ENCODE data around the gene VCX3A.

VCX3A gene

DNA sequence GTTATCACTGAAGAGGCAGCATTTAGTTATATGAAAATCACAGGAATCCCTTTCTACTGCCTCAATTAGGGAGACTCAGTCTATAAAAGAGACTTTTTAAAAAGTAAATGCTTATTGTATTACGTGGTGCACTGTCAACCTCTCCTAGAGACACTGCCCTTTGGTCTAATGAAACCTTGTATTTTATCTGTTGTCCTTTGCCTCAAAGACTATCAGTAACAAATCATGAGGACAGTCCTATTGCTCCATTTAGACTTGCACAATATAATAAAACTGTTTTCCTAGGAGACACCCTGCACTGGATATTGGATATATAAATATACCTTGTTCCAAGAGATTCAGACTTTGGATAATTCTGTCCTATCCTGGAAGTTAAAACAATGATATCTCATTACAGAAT lies 34.2 kb downstream of the VCX3A start:
- Histone ChIP-seq H3K27ac (ENCODE audit: low read depth, low read length) (no peak overlapping the region), H3K4me1 (ENCODE audit: control insufficient read depth, insufficient read depth, low read length) (peaks cover 1% of the 10 kb centered on the region; the same call in 1 of the 2 replicates), H3K36me3 (ENCODE audit: control insufficient read depth, insufficient read depth, low read length) (no peaks in the 10 kb centered on the region), H3K9me3 (ENCODE audit: control insufficient read depth, insufficient read depth, low read length) (0 out of 2 replicates have a peak, but pooled peaks cover 4% of the 10 kb centered on the region), H3K27me3 (ENCODE audit: control insufficient read depth, insufficient read depth, low read length) (no peaks in the 10 kb centered on the region), H3K4me3 (ENCODE audit: low read depth, low read length) (no peak overlapping the region), H3K9ac (ENCODE audit: low read depth, low read length) (no peak overlapping the region)

DNA sequence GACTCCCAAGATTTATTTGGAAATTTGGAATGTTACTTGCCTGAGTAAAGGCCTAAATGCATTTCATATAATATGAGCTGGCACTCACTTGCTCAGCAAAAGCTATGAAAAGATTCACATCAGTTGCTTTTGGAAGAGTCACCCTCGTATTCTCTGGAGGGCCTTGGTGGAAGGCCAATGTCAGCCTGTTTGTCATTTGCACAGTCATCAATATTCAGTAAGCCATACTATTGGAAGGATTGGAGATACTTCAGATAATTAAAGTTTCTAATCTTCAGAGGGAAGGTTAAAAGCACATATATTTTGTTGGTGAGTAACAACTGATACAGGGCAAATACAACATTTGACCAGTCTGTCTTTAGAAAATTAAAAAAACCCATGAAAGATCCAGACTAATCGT lies 36.6 kb downstream of the VCX3A start:
- Histone ChIP-seq H3K27me3 (ENCODE audit: control insufficient read depth, insufficient read depth, low read length) (no peaks in the 10 kb centered on the region), H3K9ac (ENCODE audit: low read depth, low read length) (no peak overlapping the region), H3K9me3 (ENCODE audit: control insufficient read depth, insufficient read depth, low read length) (peaks cover 4% of the 10 kb centered on the region; the same call in 1 of the 2 replicates)

More for the DNA sequence above, 36.6 kb downstream of the VCX3A start:
- Histone ChIP-seq H3K4me1 (ENCODE audit: control insufficient read depth, insufficient read depth, low read length) (no peaks in the 10 kb centered on the region), H3K36me3 (ENCODE audit: control insufficient read depth, insufficient read depth, low read length) (no peaks in the 10 kb centered on the region), H3K4me3 (ENCODE audit: low read depth, low read length) (no peak overlapping the region), H3K27ac (ENCODE audit: low read depth, low read length) (no peak overlapping the region)

Measured in HUES48 (cell line).